Measurements from ENCODE around the gene MITF. TPM values are rescaled to one million over a fixed set of nuclear protein-coding genes. Genes with fewer than 3 reads are reported as not detected.

Gene MITF
- total RNA-seq, 4 donors from 2014 or later: 2.1 to 9.1 (median 4.7) TPM

DNA sequence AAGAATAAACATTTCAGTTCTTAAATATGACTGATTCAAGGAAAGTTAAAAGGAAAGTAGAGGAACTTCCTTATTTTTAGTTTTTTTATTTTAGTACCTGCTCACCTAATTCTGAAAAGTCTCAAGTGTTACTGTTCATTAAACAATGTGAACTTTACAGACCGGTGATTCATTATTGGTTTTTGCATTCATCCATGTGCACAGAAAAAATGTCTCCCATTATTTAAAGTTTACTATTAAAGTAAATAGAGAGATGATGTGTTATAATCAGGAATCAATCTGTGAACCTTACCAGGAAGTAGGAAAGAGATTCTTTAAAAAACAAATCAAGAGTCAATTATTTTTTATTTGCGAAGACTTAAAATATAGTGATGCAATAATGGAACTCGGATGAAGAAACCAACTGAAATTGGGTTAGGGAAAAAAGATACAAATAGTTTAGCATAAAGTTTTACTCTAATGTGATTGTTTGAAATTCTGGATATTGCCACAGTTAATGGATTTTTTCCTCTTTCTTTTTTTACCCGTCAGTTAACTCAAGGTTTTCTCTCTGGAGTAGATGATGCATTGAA lies 140.9 kb downstream of the MITF start:
- H3K4me1 ChIP-seq: no peaks in the 10 kb centered on the region
- no peaks in the 10 kb centered on the region for H3K27me3 ChIP-seq
- H3K27ac ChIP-seq: no peak overlapping the region
- H3K4me3 ChIP-seq: no peak overlapping the region
- DNase-seq: no peak
- TF ChIP-seq, protein P1, sequence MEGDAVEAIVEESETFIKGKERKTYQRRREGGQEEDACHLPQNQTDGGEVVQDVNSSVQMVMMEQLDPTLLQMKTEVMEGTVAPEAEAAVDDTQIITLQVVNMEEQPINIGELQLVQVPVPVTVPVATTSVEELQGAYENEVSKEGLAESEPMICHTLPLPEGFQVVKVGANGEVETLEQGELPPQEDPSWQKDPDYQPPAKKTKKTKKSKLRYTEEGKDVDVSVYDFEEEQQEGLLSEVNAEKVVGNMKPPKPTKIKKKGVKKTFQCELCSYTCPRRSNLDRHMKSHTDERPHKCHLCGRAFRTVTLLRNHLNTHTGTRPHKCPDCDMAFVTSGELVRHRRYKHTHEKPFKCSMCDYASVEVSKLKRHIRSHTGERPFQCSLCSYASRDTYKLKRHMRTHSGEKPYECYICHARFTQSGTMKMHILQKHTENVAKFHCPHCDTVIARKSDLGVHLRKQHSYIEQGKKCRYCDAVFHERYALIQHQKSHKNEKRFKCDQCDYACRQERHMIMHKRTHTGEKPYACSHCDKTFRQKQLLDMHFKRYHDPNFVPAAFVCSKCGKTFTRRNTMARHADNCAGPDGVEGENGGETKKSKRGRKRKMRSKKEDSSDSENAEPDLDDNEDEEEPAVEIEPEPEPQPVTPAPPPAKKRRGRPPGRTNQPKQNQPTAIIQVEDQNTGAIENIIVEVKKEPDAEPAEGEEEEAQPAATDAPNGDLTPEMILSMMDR (IDR thresholded peaks at IDR 0.05): no peak
- no peak for TF ChIP-seq POLR2A (IDR thresholded peaks at IDR 0.05)
- no peaks in the 10 kb centered on the region for H3K9me3 ChIP-seq
- H3K36me3 ChIP-seq: no peaks in the 10 kb centered on the region

DNA sequence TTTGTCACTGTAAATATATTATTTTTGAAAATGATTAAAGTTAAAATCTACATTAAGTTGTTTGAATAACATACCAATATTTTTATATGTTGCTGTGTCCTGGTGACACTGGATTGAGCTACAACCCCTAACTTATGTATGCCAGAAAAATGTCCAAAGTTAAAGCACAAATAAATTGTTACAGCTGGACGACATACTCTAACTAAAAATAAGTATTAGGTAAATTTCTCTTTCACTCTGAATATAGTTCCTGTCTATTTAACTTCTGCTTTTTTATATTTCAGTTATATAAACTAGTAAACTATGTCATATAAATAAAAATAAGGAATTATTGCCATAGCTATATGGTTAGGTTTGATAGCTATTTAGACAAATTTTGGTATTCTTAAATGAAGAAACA lies 141.8 kb downstream of the MITF start:
- TF ChIP-seq, protein P1 (IDR thresholded peaks at IDR 0.05): no peak
- no peak for TF ChIP-seq POLR2A (IDR thresholded peaks at IDR 0.05)
- Histone ChIP-seq H3K36me3 (no peaks in the 10 kb centered on the region), H3K9me3 (no peaks in the 10 kb centered on the region), H3K4me3 (no peak overlapping the region), H3K27ac (no peak overlapping the region), H3K27me3 (no peaks in the 10 kb centered on the region), H3K4me1 (no peaks in the 10 kb centered on the region)
- no peak for DNase-seq

DNA sequence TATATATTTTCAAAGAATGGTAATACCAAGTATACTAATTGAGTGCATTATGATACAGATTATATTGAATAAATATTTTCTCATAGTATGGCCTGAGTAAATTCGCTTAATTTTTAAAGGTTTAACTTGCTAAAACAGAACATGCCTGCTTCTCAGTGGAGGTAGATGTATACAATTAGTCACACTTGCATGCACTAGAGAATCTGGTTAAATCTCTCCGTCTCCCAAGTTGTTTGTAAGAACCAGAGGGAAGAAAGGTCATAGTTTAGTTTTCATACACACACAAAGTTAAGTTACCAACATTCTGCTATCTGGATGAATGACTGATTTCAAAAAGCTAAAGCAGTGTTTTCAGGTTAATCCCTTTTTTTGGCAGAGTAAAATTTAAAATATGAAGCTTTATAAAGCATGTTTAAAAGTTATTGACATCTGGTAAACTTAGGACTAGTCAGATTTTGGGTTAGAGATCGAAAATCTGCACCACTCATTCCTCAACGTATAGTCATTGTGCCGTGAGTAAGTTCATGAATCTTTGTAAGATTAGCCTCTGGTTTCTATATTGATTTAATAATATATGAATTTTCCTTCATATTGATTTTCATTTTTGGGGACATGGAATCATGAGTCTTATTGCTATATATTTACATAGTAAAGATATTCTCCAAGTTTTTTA lies 142.6 kb downstream of the MITF start:
- Histone ChIP-seq H3K27ac (no peak overlapping the region), H3K4me1 (no peaks in the 10 kb centered on the region), H3K4me3 (no peak overlapping the region), H3K9me3 (no peaks in the 10 kb centered on the region), H3K27me3 (no peaks in the 10 kb centered on the region), H3K36me3 (no peaks in the 10 kb centered on the region)
- no peak for TF ChIP-seq POLR2A (IDR thresholded peaks at IDR 0.05)
- TF ChIP-seq, protein P1 (IDR thresholded peaks at IDR 0.05): no peak
- no peak for DNase-seq

DNA sequence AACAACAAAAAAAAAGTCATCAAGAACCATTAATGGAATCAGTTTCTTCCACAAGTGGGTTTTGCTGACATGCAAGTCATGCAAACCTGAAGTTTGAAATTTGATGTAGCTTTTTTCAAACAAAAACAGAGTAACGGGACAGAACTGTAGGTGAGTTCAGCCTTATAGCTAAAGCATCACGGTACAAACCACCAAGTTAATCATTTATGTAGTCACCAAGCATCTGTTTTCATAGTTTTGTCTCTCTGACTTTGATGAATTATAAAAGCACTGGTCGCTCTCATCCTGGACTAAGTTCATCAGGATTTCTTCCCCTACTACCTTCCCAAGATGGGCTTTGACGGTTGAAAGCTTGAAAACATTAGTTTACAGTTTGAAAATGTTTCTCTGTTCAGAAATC lies 143.3 kb downstream of the MITF start:
- no peaks in the 10 kb centered on the region for H3K36me3 ChIP-seq
- no peaks in the 10 kb centered on the region for H3K4me1 ChIP-seq
- no peaks in the 10 kb centered on the region for H3K9me3 ChIP-seq
- no peaks in the 10 kb centered on the region for H3K27me3 ChIP-seq
- H3K27ac ChIP-seq: no peak overlapping the region
- H3K4me3 ChIP-seq: no peak overlapping the region
- no peak for TF ChIP-seq POLR2A (IDR thresholded peaks at IDR 0.05)
- TF ChIP-seq, protein P1 (IDR thresholded peaks at IDR 0.05): no peak
- no peak for DNase-seq

DNA sequence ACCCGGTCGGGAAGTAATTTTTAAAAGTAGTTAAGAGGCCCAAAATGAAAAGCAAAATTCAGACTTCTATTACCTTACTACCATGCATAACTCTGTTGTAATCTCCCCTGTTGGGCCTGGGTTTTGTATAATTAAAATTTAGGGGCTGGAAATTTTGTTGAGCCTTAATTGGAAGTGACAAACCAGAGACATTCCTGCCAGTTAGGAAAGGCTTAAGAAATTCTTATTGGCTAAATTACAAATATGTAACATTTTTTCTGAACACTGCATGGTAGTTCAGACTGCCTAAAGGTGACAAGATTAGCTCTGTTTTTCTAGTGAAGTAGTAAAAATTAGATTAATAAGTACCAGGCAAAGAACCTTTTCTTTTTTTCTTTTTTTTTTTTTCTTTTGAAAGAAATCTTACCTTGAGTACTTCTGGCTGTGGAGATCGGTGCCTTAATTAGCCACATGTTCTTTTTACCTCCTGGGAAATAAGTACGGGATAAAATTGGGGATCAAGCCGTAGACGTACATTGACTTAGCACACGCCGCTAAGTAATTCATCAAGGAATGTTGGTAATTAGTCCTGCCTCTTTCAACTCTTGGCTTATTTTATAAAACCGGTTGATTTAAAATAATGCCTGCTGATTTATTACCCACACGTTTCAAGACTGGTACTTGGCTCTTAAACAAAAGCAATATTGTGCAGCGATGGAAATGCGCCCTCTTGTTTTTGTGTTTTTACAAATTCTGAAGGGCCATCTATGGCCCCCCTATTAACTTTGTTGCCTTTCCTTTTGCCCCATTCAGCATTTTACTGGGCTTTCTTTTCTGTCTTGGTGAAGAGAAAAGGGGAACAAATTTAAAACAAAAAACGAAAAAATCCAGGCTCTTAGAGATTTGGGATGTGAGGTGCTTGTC lies 149.0 kb downstream of the MITF start:
- Histone ChIP-seq H3K36me3 (no peaks in the 10 kb centered on the region), H3K27ac (no peak overlapping the region), H3K4me3 (no peak overlapping the region), H3K27me3 (no peaks in the 10 kb centered on the region), H3K4me1 (no peaks in the 10 kb centered on the region), H3K9me3 (no peaks in the 10 kb centered on the region)
- DNase-seq: no peak
- TF ChIP-seq POLR2A (IDR thresholded peaks at IDR 0.05): no peak
- TF ChIP-seq, protein P1 (IDR thresholded peaks at IDR 0.05): no peak
